Umbilical cord (tissue), 2 donors: ENCODE measurements around the gene KIAA0513. TPM values are rescaled to one million over a fixed set of nuclear protein-coding genes. Genes with fewer than 3 reads are reported as not detected.

Experiments used
- DNase-seq: peaks from one replicate; pipeline ENCODE4 v3.0.0-alpha.2; 2015; ENCODE audit warnings: low spot score
- total RNA-seq: library from RNA; depleted of rRNA; stranded (reverse); fragments of >200 nt; gene quantifications from one replicate; pipeline ENCODE4 v1.2.3, GENCODE V29; 2014; ENCODE audit warnings: low replicate concordance; ENCODE audit not compliant: insufficient read depth

The KIAA0513 gene
- total RNA-seq, 1 donor from 2014 or later = 8.2 TPM

- no peak for DNase-seq
Observed at GRCh38 chr16:85068746-85069145, 41.2 kb downstream of the KIAA0513 start.

DNA sequence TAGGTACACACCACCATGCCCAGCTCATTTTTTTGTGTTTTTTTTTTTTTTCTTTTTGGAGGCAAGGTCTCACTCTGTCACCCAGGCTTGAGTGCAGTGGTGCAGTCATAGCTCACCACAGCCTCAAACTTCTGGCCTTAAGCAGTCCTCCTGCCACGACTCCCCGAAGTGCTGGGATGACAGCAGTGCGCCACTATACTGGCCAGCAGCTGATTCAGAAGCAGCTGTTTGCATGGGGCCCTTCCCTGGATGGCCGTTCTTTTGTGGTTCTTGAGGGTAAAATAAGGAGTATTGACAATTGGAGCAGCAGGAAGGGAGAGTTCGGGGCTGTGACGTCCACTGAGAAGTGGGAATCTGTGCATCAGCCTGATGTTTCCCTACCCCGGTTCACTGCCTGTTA, 41.6 kb downstream of the KIAA0513 start:
- DNase-seq = no peak

DNA sequence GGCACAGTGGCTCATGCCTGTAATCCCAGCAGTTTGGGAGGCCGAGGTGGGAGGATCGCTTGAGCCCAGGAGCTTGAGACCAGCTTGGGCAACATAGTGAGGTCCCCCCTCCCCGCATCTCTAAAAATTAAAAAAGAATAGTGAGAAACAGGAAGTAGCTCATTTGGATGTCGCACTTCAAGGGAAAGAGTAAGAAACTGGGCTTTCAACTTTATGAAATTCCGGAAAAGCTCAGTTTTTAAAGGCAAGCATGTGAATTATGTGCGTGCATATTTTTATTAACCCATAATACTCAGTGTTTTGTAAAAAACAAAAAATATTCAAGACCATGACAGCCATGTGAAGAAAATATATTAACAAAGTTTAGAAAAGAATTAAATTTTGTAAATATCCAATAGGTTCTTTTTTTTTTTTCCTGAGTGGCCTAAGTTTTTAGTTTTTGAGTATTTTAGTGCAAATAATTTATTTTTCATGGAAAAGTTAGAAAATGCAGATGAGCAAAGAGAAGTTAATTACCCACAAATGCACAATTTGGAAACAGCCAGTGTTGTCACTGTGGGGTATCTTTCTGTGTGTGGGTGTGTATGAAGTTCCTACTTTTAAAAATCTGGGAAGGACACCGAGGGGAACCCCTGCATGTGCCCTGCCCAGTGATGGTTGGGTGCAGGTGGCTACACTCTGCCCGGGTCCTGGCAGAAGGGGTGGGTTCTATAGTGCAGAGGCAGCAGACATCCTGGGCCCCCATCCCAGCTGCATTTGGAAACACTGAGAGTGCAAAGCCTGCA, 44.7 kb downstream of the KIAA0513 start:
- DNase-seq = no peak

DNA sequence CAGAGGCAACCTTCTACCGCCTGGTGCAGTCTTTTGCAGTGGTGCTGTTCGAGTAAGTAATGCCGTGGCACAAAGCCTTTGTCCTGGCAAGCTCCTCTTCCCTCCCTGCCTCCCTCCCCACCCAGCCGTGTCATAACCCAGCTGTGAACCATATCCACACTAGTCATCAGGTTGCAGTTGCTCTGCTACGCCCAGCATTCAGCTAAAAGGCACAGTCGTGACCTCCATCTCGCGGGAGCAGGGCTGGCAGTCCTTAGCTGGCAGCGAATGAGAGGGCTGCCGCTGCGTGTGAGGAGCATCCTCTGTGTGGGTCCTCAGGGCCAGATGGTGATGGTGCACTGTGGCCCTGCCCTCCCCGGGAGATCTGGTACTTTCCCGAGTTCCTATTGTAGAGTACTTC, 45.4 kb downstream of the KIAA0513 start:
- DNase-seq = peak; percentile 66

DNA sequence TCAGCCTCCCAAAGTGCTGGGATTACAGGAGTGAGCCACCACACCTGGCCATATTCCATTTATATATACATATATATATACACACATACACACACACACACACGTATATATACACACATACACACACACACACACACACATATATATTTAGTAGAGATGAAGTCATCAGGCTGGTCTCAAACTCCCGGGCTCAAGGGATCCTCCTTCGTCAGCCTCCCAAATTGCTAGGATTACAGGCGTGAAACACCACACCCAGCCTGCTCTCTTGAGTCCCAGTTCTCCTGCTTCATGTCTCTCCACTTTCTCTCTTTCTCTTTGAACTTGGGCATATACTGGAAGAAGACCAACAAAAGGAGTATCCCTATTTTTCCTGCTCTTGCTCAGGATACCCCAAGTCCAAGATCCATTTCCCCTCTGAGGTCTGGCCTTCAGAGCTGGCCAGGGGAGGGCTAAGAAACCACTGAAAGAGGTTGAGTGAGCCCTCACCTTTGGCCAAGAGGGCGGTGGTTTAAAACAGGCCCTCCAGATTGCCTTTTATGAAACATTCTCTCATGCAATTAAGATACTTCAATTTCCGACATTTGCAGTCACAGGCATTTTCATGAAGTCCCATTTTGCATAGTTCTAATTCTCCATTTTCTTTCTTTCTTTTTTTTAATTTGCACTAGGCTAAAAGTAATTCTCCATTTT, 46.8 kb downstream of the KIAA0513 start:
- no peak for DNase-seq

GRCh38 chr16:85075236-85075924, 47.8 kb downstream of the KIAA0513 start:
- no peak for DNase-seq

GRCh38 chr16:85077039-85077438, 49.4 kb downstream of the KIAA0513 start:
- no peak for DNase-seq

- DNase-seq = no peak
Observed at GRCh38 chr16:85077576-85078125, 50.1 kb downstream of the KIAA0513 start.

- no peak for DNase-seq
Observed at GRCh38 chr16:85078226-85078625, 50.6 kb downstream of the KIAA0513 start.

DNA sequence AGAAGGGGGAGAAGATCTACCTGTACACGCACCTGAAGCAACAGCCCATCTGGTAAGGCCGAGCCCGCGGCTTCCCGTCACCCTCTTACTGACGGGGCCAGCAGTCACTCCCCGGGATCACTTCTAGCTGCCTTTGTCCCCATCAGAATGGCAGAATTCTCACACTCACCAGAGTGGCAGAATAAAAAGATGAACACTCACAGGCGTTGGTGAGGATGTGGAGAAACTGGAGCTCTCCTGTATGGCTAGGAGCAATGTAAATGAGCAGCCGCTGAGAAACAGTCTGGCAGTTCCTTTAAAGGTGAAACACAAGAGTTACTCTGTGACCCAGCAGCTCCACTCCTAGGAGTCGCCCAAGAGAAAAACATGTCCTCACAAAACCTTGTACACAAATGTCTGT, 51.4 kb downstream of the KIAA0513 start:
- no peak for DNase-seq

DNA sequence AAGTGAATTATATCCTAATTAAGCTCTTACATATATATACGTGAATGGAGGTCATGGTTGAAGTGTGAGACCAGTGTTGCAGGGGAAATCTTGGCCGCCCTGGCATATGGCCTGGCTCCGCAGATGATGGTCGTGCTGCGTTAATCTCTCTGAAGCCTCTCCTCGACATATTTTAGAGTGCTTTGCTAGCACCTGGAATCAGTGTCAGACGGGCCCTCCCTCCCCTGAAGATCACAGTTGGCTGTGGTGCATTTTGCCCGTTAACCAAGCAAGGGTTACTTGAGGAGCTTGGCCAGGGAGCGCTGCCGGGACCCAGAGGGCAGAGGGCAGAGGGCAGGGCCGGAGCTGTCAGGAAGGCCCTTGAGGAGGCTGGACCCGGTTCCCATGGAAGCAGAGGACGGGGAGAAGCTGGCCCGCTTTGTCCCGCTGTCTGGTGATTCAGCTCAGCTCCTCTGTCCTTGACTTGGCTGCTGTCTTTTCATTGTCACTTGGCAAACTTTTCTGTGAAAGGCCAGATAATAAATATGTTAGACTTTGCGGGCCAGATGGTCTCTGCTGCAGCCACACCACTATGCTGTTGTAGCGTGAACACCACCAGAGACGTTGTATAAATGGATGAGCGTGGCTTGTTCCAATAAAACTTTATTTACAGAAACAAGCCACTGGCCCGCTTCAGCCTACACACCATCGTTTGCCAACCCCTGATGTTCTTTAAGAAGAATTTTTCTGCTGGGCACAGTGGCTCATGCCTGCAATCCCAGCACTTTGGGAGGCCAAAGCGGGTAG, 52.4 kb downstream of the KIAA0513 start:
- DNase-seq = no peak

GRCh38 chr16:85081038-85081437, 53.4 kb downstream of the KIAA0513 start:
- peak; percentile 81 for DNase-seq

- DNase-seq = no peak
Observed at GRCh38 chr16:85081765-85082164, 54.2 kb downstream of the KIAA0513 start.

DNA sequence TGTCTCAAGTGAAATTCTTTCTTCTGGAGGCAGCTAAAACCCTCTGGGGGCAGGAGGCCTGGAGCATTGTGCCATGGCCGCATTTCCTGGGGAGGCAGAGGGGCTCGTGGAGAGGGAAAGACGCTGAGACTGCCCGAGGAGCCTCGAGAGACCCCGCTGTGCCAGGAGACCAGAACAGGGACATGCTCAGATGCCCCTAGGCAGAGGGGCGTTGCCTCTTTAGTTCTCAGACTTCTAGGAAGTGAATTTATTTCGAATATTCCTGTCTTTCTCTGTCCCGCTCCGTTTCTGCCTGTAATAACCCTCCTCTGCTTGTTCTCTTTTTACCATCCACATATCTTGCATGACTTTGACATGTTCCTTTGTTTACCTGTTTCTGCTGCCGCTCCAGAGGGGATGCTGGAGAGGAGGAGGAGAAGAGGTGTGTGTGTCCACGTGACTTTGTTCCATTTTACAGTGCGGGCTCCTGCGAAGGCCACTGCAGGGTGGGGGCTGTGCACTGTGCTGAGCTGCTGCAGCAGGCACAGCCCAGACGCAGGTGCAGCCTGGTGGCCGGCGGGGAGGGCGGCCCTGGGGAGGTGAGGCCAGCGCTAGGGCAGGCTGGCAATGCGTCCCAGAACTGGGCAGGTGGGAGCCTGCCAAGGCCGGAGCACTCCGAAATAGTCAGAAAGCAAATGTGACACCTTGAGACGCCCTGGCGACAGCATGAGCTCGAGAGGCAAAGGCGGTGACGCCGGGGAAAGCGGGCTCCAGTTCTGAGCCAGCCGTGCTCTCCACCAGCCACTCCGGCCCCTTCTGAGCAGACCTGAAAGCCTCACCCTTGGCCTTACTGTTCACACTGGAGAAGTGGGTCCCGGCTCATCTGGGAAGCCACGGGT, 54.8 kb downstream of the KIAA0513 start:
- no peak for DNase-seq

- no peak for DNase-seq
Observed at GRCh38 chr16:85083051-85083639, 55.5 kb downstream of the KIAA0513 start.

- DNase-seq = no peak
Observed at GRCh38 chr16:85084841-85085510, 57.4 kb downstream of the KIAA0513 start.

DNA sequence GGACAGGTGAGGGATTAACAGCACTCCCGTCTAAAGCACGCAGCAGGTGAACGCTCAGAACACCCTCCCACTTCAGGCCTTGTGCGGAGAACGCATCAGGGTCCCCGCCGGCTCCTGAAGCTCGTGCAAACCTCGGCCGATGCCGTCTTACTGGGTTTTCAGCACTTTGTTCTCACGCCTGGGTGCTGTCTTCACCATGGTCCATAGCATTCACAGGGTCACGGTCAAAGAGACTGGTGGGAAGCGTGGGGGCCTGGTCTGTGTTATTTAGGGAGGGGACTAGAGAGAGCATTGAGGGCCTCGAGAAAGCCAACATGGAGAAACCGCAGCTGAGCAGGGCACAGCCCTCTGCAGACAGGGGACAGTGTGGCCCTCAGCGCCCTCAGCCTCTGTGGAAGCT, 58.1 kb downstream of the KIAA0513 start:
- DNase-seq = no peak

DNA sequence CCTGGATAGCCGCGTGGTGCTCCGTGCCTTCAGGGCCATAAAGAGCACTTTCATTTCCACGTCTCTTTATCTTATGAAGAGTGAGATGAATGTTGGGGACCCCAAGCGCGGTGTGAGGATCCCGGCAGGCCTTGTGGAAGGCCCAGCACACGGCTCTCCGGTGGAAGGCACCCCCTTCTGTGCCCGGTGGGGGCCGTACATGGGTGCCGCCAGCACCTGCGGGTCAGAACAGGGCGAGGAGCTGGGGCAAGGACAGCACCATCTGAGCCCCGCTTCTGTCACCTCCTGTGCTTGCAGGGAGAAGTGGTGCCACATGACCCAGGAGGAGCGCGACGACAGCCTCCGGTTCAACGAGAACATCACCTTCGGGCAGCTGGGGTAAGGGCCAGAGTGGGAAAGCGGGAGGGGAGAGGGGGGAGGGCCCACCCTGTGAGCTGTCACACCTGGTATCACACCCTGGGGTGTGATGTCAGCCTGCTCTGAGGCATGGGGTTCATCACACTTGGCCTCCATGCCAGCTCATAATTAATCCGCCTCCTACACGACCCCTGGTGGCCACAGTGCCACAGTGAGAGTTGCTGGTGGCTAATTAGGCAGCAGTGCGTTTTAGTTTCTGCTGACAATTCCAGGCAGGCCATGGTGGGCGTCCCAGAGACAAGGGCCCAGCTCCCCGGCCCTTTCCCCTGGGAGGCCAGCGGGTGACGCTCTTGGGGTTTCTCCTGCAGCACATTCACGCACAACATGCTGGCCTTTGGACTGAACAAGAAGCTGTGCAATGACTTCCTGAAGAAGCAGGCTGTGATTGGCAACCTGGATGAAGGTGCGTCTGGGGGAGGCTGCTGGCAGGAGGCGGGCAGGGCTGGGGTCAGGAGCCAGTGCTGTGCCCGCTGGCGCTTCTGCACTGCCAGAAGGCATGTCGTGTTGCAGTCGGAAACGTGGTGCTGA, 59.0 kb downstream of the KIAA0513 start:
- peak; percentile 38 for DNase-seq
